Ovary (tissue), 3 donors: ENCODE results near the gene STK32C.

Experiments used
- CTCF ChIP-seq, 3 donors: fragments of 450-650 bp in 2 of 3; fragments of 200-600 bp in 1 of 3; IDR thresholded peaks; one replicate each; pipeline versions ENCODE4 v1.5.1 to v1.8.0; 2016 to 2022; ENCODE audit warnings: antibody characterized with exemption in 3 of 3, mild to moderate bottlenecking in 1 of 3
- POLR2A ChIP-seq: fragments of 450-650 bp; IDR thresholded peaks from one replicate; pipeline ENCODE4 v1.6.1; 2017; ENCODE audit warnings: antibody characterized with exemption, mild to moderate bottlenecking, moderate library complexity
- donor health status: DM: no; HTN: no; CAD: no.

GRCh38 chr10:132334631-132335188, 27.0 kb upstream of the STK32C start:
- TF ChIP-seq POLR2A (no peak), CTCF (IDR thresholded peaks at IDR 0.05) (no peak)
